ENCODE results near the gene GSS. TPM values are rescaled to one million over a fixed set of nuclear protein-coding genes. Genes with fewer than 3 reads are reported as not detected.

Gene GSS
- total RNA-seq, 1 experiment from 2014 or later: 110 TPM

GRCh38 chr20:34931771-34932170 is 23.8 kb downstream of the GSS start:
- no peaks in the 10 kb centered on the region for H3K4me1 Mint-ChIP-seq (ENCODE audit: low read depth, unreplicated experiment)
- H3K36me3 Mint-ChIP-seq (ENCODE audit: insufficient read depth, unreplicated experiment): peaks cover 28% of the 10 kb centered on the region

GRCh38 chr20:34928411-34928810 is 27.2 kb downstream of the GSS start:
- intact Hi-C loops (cut with micrococcal nuclease; ENCODE audit: unreplicated experiment): no loop called here
- Mint-ChIP-seq H3K36me3 (ENCODE audit: insufficient read depth, unreplicated experiment) (peaks cover 28% of the 10 kb centered on the region), H3K27ac (ENCODE audit: unreplicated experiment) (no peak overlapping the region), H3K4me1 (ENCODE audit: low read depth, unreplicated experiment) (no peaks in the 10 kb centered on the region), H3K4me3 (ENCODE audit: low read depth, unreplicated experiment) (no peak overlapping the region), H3K27me3 (ENCODE audit: unreplicated experiment) (no peaks in the 10 kb centered on the region), H3K9me3 (ENCODE audit: low read depth, unreplicated experiment) (no peaks in the 10 kb centered on the region)
- CTCF ChIA-PET: interaction anchor here (1.6 kb wide), 1 partner anchor 54 kb away, joined by 4 read pairs; no protein-coding TSS in a partner anchor
- no peak for DNase-seq
- TSS peak; percentile 80 for BruUV-seq (replicated peaks)
- TF ChIP-seq CTCF (IDR thresholded peaks at IDR 0.05; ENCODE audit: unreplicated experiment): no peak

More at GRCh38 chr20:34931771-34932170, 23.8 kb downstream of the GSS start:
- BruUV-seq (replicated peaks): no TSS peak
- Mint-ChIP-seq H3K27ac (ENCODE audit: unreplicated experiment) (no peak overlapping the region), H3K4me3 (ENCODE audit: low read depth, unreplicated experiment) (no peak overlapping the region), H3K27me3 (ENCODE audit: unreplicated experiment) (no peaks in the 10 kb centered on the region), H3K9me3 (ENCODE audit: low read depth, unreplicated experiment) (no peaks in the 10 kb centered on the region)
- intact Hi-C loops (cut with micrococcal nuclease; ENCODE audit: unreplicated experiment): no loop called here
- no peak for DNase-seq
- TF ChIP-seq CTCF (IDR thresholded peaks at IDR 0.05; ENCODE audit: unreplicated experiment): no peak
- CTCF ChIA-PET: no interaction called here

- H3K4me1 Mint-ChIP-seq (ENCODE audit: low read depth, unreplicated experiment): no peaks in the 10 kb centered on the region
- no peaks in the 10 kb centered on the region for H3K9me3 Mint-ChIP-seq (ENCODE audit: low read depth, unreplicated experiment)
- H3K27me3 Mint-ChIP-seq (ENCODE audit: unreplicated experiment): no peaks in the 10 kb centered on the region
- CTCF ChIA-PET: interaction anchor here (1.3 to 1.6 kb wide), 2 partner anchors 11 to 54 kb away, joined by 4 read pairs; no protein-coding TSS in a partner anchor
- BruUV-seq (replicated peaks): no TSS peak
- intact Hi-C loops (cut with micrococcal nuclease; ENCODE audit: unreplicated experiment): no loop called here
- DNase-seq: no peak
- no peak overlapping the region for H3K27ac Mint-ChIP-seq (ENCODE audit: unreplicated experiment)
- H3K36me3 Mint-ChIP-seq (ENCODE audit: insufficient read depth, unreplicated experiment): peaks cover 26% of the 10 kb centered on the region
- no peak overlapping the region for H3K4me3 Mint-ChIP-seq (ENCODE audit: low read depth, unreplicated experiment)
- TF ChIP-seq CTCF (IDR thresholded peaks at IDR 0.05; ENCODE audit: unreplicated experiment): no peak
Measured at GRCh38 chr20:34927736-34928135, 27.9 kb downstream of the GSS start.

- H3K36me3 Mint-ChIP-seq (ENCODE audit: insufficient read depth, unreplicated experiment): peaks cover 20% of the 10 kb centered on the region
- CTCF ChIA-PET: interaction anchor here (1.3 kb wide), 1 partner anchor 13 kb away, joined by 4 read pairs; no protein-coding TSS in a partner anchor
- H3K27me3 Mint-ChIP-seq (ENCODE audit: unreplicated experiment): no peaks in the 10 kb centered on the region
- H3K27ac Mint-ChIP-seq (ENCODE audit: unreplicated experiment): no peak overlapping the region
- intact Hi-C loops (cut with micrococcal nuclease; ENCODE audit: unreplicated experiment): no loop called here
- no peak overlapping the region for H3K4me3 Mint-ChIP-seq (ENCODE audit: low read depth, unreplicated experiment)
- DNase-seq: no peak
- H3K9me3 Mint-ChIP-seq (ENCODE audit: low read depth, unreplicated experiment): no peaks in the 10 kb centered on the region
- BruUV-seq (replicated peaks): no TSS peak
- H3K4me1 Mint-ChIP-seq (ENCODE audit: low read depth, unreplicated experiment): no peaks in the 10 kb centered on the region
- no peak for TF ChIP-seq CTCF (IDR thresholded peaks at IDR 0.05; ENCODE audit: unreplicated experiment)
Measured at GRCh38 chr20:34926581-34926980, 29.0 kb downstream of the GSS start.
